ENCODE results near the gene HSPB7.

DNA sequence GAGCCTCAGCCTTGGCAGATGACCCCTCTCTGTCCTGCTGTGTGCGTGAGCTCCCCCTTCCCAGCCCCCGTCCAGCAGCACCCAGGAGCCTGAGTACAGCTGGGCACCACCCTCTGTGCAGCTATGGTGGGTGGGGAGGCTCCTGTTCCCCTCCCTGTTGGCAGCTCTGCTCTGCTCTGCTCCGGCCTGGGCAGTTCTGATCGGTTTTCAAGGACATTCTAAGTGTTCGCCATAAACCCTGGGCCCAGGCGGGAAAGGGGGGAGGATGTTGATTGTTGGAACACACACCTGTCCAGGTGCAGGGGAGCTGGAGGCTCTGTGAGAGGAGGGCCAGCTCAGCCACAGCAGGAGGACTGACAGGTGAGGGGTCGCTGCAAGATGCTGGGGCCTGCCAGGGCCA, 25.7 kb upstream of the HSPB7 start, which contains the start of gene CLCNKB:
- TF ChIP-seq POLR2A (IDR thresholded peaks at IDR 0.05), result no peak
- no peak for TF ChIP-seq EP300 (IDR thresholded peaks at IDR 0.05)
- TF ChIP-seq, protein P1, sequence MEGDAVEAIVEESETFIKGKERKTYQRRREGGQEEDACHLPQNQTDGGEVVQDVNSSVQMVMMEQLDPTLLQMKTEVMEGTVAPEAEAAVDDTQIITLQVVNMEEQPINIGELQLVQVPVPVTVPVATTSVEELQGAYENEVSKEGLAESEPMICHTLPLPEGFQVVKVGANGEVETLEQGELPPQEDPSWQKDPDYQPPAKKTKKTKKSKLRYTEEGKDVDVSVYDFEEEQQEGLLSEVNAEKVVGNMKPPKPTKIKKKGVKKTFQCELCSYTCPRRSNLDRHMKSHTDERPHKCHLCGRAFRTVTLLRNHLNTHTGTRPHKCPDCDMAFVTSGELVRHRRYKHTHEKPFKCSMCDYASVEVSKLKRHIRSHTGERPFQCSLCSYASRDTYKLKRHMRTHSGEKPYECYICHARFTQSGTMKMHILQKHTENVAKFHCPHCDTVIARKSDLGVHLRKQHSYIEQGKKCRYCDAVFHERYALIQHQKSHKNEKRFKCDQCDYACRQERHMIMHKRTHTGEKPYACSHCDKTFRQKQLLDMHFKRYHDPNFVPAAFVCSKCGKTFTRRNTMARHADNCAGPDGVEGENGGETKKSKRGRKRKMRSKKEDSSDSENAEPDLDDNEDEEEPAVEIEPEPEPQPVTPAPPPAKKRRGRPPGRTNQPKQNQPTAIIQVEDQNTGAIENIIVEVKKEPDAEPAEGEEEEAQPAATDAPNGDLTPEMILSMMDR (IDR thresholded peaks at IDR 0.05), result no peak
